Heart left ventricle (tissue), 16 donors: ENCODE results near the gene INCA1. TPM values are rescaled to one million over a fixed set of nuclear protein-coding genes. Genes with fewer than 3 reads are reported as not detected.

Experiments
- ATAC-seq, 4 donors: fragments of 200-7000 bp; cut with Tn5 transposase; one replicate each; pipeline ENCODE4 v1.9.1; 2020 to 2022; ENCODE audit warnings: moderate library complexity in 4 of 4, mild to moderate bottlenecking in 3 of 4, moderate number of reproducible peaks in 1 of 4
- DNase-seq, 5 donors: peaks; one replicate each; pipeline ENCODE4 v3.0.0-alpha.2; 2020
- H3K27ac ChIP-seq, 12 donors: fragments of 200-600 bp; sonication (generic) in 4 of 12; one replicate each; pipeline versions ENCODE4 v1.5.0 to v1.8.0; 2016 to 2022; ENCODE audit warnings: mild to moderate bottlenecking in 2 of 12
- H3K27me3 ChIP-seq, 9 donors: fragments of 200-600 bp; sonication (generic) in 2 of 9; one replicate each; pipeline versions ENCODE4 v1.5.1 to v1.8.0; 2016 to 2022; ENCODE audit warnings: mild to moderate bottlenecking in 3 of 9
- H3K36me3 ChIP-seq, 9 donors: fragments of 200-600 bp; sonication (generic) in 2 of 9; one replicate each; pipeline versions ENCODE4 v1.5.0 to v1.8.0; 2018 to 2022; ENCODE audit warnings: mild to moderate bottlenecking in 2 of 9
- H3K4me1 ChIP-seq, 12 donors: fragments of 200-600 bp; sonication (generic) in 4 of 12; one replicate each; pipeline versions ENCODE4 v1.5.0 to v1.8.0; 2016 to 2022; ENCODE audit warnings: mild to moderate bottlenecking in 3 of 12
- H3K4me3 ChIP-seq, 12 donors: fragments of 200-600 bp; sonication (generic) in 4 of 12; one replicate each; pipeline versions ENCODE4 v1.5.0 to v1.8.0; 2017 to 2022; ENCODE audit warnings: mild to moderate bottlenecking in 9 of 12, moderate library complexity in 4 of 12
- H3K9me3 ChIP-seq, 12 donors: fragments of 200-600 bp; sonication (generic) in 4 of 12; one replicate each; pipeline versions ENCODE4 v1.5.0 to v1.8.0; 2016 to 2022; ENCODE audit warnings: mild to moderate bottlenecking in 1 of 12
- POLR2A ChIP-seq, 2 donors: fragments of 450-650 bp; IDR thresholded peaks; one replicate each; pipeline ENCODE4 v1.6.1; 2017; ENCODE audit warnings: antibody characterized with exemption in 2 of 2, mild to moderate bottlenecking in 2 of 2, moderate library complexity in 2 of 2
- WGBS, 4 donors: extraction: QIAGEN DNeasy Blood & Tissue Kit in 2 of 4; methylation state at CpG; one replicate each; pipeline versions ENCODE4 v1.1.5 to v1.1.7; 2013 to 2018; 5-methylcytosine and 5-hydroxymethylcytosine counted together
- intact Hi-C, 10 donors: fragments of 100-400 bp; cut with DNase I; formaldehyde crosslinking; loops; one replicate each; pipeline versions ENCODE4 v1.11.1 to v1.14.2; 2022
- long read RNA-seq, 3 donors: library from polyadenylated mRNA; unstranded; transcript quantifications; one replicate each; pipeline ENCODE4 v2.0.0, GENCODE V29; 2020 to 2021
- polyA plus RNA-seq, 2 donors: library from polyadenylated mRNA; stranded (reverse); fragments of 200-250 nt; gene quantifications; one replicate each; pipeline ENCODE4 v1.2.3, GENCODE V29; 2013
- total RNA-seq, 9 donors: library from RNA; depleted of rRNA in 2 of 9; stranded (reverse); fragments of >200 nt in 2 of 9; fragmentation: NEBNext Ultra II Directional in 3 of 9; extraction: Animal tissue kit (Norgen Biotek cat#: 25700) in 3 of 9; gene quantifications; one replicate each; pipeline versions ENCODE4 v1.1.0 to v1.2.4, GENCODE V29; 2016 to 2023
- TF ChIP-seq, protein P1 (sequence below), 12 donors: fragments of 200-600 bp; sonication (generic) in 4 of 12; IDR thresholded peaks; one replicate each; pipeline versions ENCODE4 v1.5.0 to v1.8.0; 2018 to 2022; ENCODE audit warnings: antibody characterized with exemption in 12 of 12, mild to moderate bottlenecking in 5 of 12
- donor health status: ischemic (EF 13 %, LVEDD 7.1; RV severe dilation, severe dysfunction).
- donor health status: healthy with polysubstance abuse.
- donor health status: DM: no; HTN: yes; CAD: no.
- donor health status: DM: no; HTN: no; CAD: no.
- donor health status: ischemic (EF 25% LVEDD 6.9; RV normal size, moderate dysfunction).
- donor health status: ischemic (EF 25% LVEDD 5.7; RV mildly dilated, moderate dysfunction).
- donor health status: healthy.
- donor health status: DM: yes; HTN: yes; CAD: no.
- donor health status: ischemic (EF 35%, LVEDD 5.7; RV mildly dilated, moderate dysfunction).
- donor health status: nonischemic (EF 11% LVEDD 7.7; RV severe dilation, severe dysfunction).
- donor health status: DM: yes; HTN: yes; CAD: no.
- donor health status: PGD.
- donor health status: ischemic (EF 29% LVEDD 5.4; RV normal size, mild dysfunction).
- donor health status: nonischemic (EF 23%, LVEDD 6.1; RV moderate dilation, normal function).

The INCA1 gene
- total RNA-seq (1 to 10 TPM in 8 of 9 donors, under 1 TPM in 1; 0.75 to 4.0 (median 2.7) TPM), polyA plus RNA-seq (1 to 10 TPM in 1 of 2 donors, under 1 TPM in 1; 0.64 to 5.1 TPM)
- long read RNA-seq, donor 1, partial matches to known transcripts = 0 of 5 reads
- long read RNA-seq, donor 1, other reads (novel, unspliced or antisense) = 5 of 5 reads
- long read RNA-seq, donor 2 = 0 reads
- long read RNA-seq, donor 3, partial matches to known transcripts = 0 of 3 reads
- long read RNA-seq, donor 3, other reads (novel, unspliced or antisense) = 3 of 3 reads

DNA sequence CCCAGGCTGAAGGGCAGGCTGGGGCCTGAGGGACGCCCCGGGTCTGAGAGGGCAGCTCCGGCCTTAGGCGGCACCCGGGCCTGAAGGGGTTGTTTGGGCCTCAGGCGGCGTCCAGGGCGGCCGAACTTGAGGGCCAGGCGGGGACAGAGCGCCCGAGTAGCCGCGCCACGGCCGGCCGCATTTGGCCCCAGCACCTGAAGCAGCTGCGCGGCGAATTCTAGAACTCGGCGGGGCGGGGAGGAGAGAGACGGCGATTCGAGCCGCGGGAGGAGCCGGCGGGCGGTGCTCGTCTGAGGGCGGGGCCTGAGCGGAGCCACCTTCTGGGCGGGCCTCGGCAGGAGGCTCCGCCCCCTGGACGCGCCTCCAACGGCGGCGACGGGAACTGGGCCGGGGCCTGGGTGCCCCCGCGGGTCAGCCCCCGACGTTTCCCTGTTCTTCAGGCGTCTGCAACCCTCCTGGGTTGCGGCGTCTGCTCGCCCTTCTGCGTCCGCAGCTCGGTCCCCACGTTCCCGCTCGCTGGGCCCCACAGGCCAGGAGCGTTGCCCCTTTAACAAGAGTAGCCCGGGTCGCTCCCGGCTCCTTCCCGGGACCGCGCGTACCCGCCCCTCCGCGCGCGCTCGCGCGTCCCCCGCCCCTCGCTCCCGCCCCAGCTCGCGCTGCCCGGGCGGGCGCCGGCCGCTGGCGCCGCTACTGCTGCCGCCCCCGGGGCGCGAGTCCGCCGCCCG, at the start of gene INCA1, which contains the start of gene KIF1C:
Gene INCA1, minus strand, starts transcription at position 221 of the 725 bp plus-strand sequence. CDS start 3,085 bp downstream, outside the sequence.
Gene KIF1C, plus strand, starts transcription at position 649 of the 725 bp plus-strand sequence. CDS start 2,297 bp downstream, outside the sequence.
- 0 to 1% (median 1%) methylated on average over 40 to 93 of the region's 93 CpGs for WGBS, 4 donors
- peaks cover 0 to 41% (median 31%) of the 10 kb centered on the region in 12 donors for H3K4me1 ChIP-seq
- ATAC-seq (peak; percentile 63 to 90 (median 88)), DNase-seq (peak; percentile 95 to 98 (median 96))
- no peaks in the 10 kb centered on the region for H3K27me3 ChIP-seq
- H3K27ac ChIP-seq = peak within 1 kb of the TSS; percentile 92 to 99 (median 95)
- peak within 1 kb of the TSS; percentile 66 to 100 (median 94) for H3K4me3 ChIP-seq
- TF ChIP-seq, protein P1, sequence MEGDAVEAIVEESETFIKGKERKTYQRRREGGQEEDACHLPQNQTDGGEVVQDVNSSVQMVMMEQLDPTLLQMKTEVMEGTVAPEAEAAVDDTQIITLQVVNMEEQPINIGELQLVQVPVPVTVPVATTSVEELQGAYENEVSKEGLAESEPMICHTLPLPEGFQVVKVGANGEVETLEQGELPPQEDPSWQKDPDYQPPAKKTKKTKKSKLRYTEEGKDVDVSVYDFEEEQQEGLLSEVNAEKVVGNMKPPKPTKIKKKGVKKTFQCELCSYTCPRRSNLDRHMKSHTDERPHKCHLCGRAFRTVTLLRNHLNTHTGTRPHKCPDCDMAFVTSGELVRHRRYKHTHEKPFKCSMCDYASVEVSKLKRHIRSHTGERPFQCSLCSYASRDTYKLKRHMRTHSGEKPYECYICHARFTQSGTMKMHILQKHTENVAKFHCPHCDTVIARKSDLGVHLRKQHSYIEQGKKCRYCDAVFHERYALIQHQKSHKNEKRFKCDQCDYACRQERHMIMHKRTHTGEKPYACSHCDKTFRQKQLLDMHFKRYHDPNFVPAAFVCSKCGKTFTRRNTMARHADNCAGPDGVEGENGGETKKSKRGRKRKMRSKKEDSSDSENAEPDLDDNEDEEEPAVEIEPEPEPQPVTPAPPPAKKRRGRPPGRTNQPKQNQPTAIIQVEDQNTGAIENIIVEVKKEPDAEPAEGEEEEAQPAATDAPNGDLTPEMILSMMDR (IDR thresholded peaks at IDR 0.05) = peak in 6 of 12 donors; percentile 7 to 35 (median 27)
- TF ChIP-seq POLR2A (IDR thresholded peaks at IDR 0.05) = peak in 1 of 2 donors; percentile 87
- H3K36me3 ChIP-seq = peaks cover 0 to 18% (median 16%) of the 10 kb centered on the region in 9 donors
- intact Hi-C loops = loop anchor here in 5 of 10 donors (1.0 to 5.0 kb wide), 5 partner anchors 30 to 60 kb away; partner anchors contain the start of genes RNF167 (in 4 of the 5), SLC25A11 (in 4 of the 5), SPAG7 (in 2 of the 5) and PFN1 (in 1 of the 5)
- no peaks in the 10 kb centered on the region for H3K9me3 ChIP-seq

DNA sequence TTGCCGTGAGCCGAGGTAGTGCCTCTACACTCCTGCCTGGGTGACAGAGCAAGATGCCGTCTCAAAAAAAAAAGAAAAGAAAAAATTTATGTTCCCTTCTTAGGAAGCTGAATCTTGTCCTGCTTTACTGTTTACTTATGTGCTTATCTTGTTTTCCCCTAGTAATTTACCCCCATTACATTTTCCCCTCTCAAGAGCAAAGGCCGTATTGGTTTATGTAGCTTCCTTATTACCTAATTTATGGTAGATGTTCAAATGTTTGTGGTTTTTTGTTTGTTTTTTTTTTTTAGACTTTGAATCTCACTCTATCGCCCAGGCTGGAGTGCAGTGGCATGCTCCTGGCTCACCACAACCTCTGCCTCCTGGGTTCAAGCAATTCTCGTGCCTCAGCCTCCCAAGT, 48.2 kb upstream of the INCA1 start:
- no peak for TF ChIP-seq POLR2A (IDR thresholded peaks at IDR 0.05)
- TF ChIP-seq, protein P1 (IDR thresholded peaks at IDR 0.05) = no peak
- no peaks in the 10 kb centered on the region for H3K9me3 ChIP-seq
- H3K27me3 ChIP-seq = no peaks in the 10 kb centered on the region
- intact Hi-C loops = no loop called here
- DNase-seq (no peak), ATAC-seq (no peak)
- H3K36me3 ChIP-seq = no peaks in the 10 kb centered on the region
- no peak overlapping the region for H3K27ac ChIP-seq
- no peak overlapping the region for H3K4me3 ChIP-seq
- WGBS, 4 donors = 91 to 96% (median 93%) methylated on average over 6 of the region's 6 CpGs
- H3K4me1 ChIP-seq = peaks cover 0 to 12% (median 8%) of the 10 kb centered on the region in 12 donors

- TF ChIP-seq, protein P1 (IDR thresholded peaks at IDR 0.05) = no peak
- TF ChIP-seq POLR2A (IDR thresholded peaks at IDR 0.05) = no peak
- DNase-seq (no peak), ATAC-seq (no peak)
- H3K36me3 ChIP-seq = no peaks in the 10 kb centered on the region
- no peak overlapping the region for H3K4me3 ChIP-seq
- H3K27ac ChIP-seq = no peak overlapping the region
- H3K27me3 ChIP-seq = no peaks in the 10 kb centered on the region
- H3K9me3 ChIP-seq = no peaks in the 10 kb centered on the region
- peaks cover 0 to 6% (median 5%) of the 10 kb centered on the region in 12 donors for H3K4me1 ChIP-seq
- intact Hi-C loops = no loop called here
- 92 to 93% (median 92%) methylated on average over 3 to 5 of the region's 5 CpGs for WGBS, 4 donors
Observed at GRCh38 chr17:5044630-5045029, 47.3 kb upstream of the INCA1 start.

DNA sequence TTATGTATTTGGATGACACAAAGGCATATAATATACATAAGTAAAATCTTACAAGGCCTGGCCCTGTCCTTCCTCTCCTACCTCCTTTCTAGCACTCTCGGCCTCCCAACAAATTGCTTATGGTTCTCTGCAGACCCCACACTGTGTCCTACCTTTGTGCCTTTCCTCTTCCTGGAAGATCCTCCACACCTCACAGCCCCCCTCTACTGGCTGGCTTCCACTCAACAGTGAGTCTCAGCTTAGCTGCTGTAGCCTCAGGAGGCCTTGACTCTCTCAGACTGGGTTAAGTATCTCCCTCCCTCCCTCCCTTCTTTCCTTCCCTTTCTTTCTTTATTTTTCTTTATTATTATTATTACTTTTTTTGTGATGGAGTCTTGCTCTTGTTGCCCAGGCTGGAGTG, 46.2 kb upstream of the INCA1 start:
- H3K9me3 ChIP-seq = no peaks in the 10 kb centered on the region
- no peaks in the 10 kb centered on the region for H3K36me3 ChIP-seq
- H3K4me1 ChIP-seq = no peaks in the 10 kb centered on the region
- ATAC-seq (no peak), DNase-seq (no peak)
- WGBS, 4 donors = 93 to 98% (median 95%) methylated on average over 1 of the region's 1 CpG
- no peak overlapping the region for H3K4me3 ChIP-seq
- no peak overlapping the region for H3K27ac ChIP-seq
- intact Hi-C loops = no loop called here
- H3K27me3 ChIP-seq = no peaks in the 10 kb centered on the region
- TF ChIP-seq, protein P1 (IDR thresholded peaks at IDR 0.05) = no peak
- TF ChIP-seq POLR2A (IDR thresholded peaks at IDR 0.05) = no peak
